Right lobe of liver (tissue), 4 donors: ENCODE data around the gene STXBP6.

Source experiments
- POLR2A ChIP-seq: fragments of 450-650 bp; IDR thresholded peaks from one replicate; pipeline ENCODE4 v1.6.1; 2017; ENCODE audit warnings: antibody characterized with exemption, mild to moderate bottlenecking
- TF ChIP-seq, protein P1 (sequence below), 4 donors: fragments of 200-600 bp in 3 of 4; fragments of 450-650 bp in 1 of 4; IDR thresholded peaks; one replicate each; pipeline versions ENCODE4 v1.5.1 to v1.8.0; 2016 to 2022; ENCODE audit warnings: antibody characterized with exemption in 4 of 4, mild to moderate bottlenecking in 2 of 4
- donor health status: DM: no; HTN: no; CAD: no.
- donor health status: DM: no; HTN: no; CAD: no.
- donor health status: DM: no; HTN: yes; CAD: no.

DNA sequence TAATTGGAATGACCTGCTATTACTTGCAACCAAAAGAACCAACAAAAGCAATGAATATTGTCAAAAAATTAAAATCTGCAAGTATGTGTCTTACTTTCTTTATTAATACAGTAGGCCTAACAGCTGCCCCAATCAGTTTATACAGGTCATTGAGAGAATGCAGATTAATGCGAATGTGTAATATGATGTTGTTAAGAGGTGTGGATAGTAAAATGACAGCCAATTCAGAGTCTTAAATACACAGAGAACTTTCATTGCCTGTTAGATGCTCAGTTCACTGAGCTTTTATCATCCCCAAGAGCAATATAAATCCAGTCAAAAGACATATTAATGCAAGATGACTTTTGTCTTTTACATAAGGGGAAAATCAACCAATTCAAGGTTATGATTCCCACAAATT lies 58.7 kb downstream of the STXBP6 start:
- TF ChIP-seq, protein P1, sequence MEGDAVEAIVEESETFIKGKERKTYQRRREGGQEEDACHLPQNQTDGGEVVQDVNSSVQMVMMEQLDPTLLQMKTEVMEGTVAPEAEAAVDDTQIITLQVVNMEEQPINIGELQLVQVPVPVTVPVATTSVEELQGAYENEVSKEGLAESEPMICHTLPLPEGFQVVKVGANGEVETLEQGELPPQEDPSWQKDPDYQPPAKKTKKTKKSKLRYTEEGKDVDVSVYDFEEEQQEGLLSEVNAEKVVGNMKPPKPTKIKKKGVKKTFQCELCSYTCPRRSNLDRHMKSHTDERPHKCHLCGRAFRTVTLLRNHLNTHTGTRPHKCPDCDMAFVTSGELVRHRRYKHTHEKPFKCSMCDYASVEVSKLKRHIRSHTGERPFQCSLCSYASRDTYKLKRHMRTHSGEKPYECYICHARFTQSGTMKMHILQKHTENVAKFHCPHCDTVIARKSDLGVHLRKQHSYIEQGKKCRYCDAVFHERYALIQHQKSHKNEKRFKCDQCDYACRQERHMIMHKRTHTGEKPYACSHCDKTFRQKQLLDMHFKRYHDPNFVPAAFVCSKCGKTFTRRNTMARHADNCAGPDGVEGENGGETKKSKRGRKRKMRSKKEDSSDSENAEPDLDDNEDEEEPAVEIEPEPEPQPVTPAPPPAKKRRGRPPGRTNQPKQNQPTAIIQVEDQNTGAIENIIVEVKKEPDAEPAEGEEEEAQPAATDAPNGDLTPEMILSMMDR (IDR thresholded peaks at IDR 0.05): no peak
- no peak for TF ChIP-seq POLR2A
